H7 (cell line): ENCODE measurements around the gene SLC25A27. TPM values are rescaled to one million over a fixed set of nuclear protein-coding genes. Genes with fewer than 3 reads are reported as not detected.

ENCODE experiments used
- DNase-seq: peaks from one replicate; pipeline ENCODE4 v3.0.0; 2012
- H3K27me3 ChIP-seq: 2 replicates; pipeline ENCODE4 v1.6.0; 2011; ENCODE audit warnings: mild to moderate bottlenecking, low read length; ENCODE audit not compliant: control insufficient read depth, insufficient read depth
- H3K36me3 ChIP-seq: replicated peaks from 2 replicates; pipeline ENCODE4 v1.5.1; 2011; ENCODE audit warnings: low read length; ENCODE audit not compliant: control insufficient read depth, insufficient read depth
- H3K4me3 ChIP-seq: 2 replicates; pipeline ENCODE4 v1.5.1; 2011; ENCODE audit warnings: low read depth, mild to moderate bottlenecking, control low read depth, low read length, moderate library complexity; ENCODE audit not compliant: insufficient read depth
- total RNA-seq: library from RNA; depleted of rRNA; stranded (reverse); fragments of >200 nt; shearing (Covaris generic); gene quantifications from 2 replicates; pipeline ENCODE4 v1.2.3, GENCODE V29; 2014

SLC25A27 gene
- total RNA-seq, 1 experiment from 2014 or later = 0.28 TPM

DNA sequence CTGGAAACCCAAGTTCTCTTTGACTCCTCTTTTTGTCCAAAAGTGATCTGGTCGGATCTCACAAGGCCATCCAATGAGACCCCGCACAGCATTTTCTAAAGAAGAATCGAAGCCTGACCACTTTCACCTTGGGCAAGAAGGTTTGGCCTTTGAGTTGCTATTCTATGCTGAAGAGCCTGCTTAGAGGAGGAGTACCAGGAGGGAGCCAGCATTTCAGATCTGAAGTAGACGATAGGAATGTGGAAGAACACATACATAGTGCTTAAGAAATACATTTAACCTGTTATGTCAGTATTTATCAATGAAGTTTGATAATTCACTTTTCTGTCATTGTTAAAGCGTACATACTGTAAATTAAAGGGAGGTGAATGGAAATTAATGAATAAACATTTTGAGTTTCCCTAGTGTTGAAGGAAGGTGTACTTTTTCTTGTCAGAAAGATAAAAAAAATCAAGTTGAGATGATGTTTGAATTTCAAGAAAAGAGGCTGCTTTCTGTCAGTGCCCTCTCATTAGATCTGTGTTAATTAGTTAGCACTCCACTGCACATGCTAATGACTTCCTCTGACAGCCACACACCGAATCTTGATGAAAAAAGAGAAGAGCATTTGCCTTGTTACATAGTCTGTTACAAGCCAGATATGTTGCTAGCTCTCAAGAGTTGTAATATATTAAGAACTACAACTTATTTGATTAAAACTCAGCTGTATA lies 24.0 kb downstream of the SLC25A27 start:
- DNase-seq = no peak
- Histone ChIP-seq H3K27me3 (no peaks in the 10 kb centered on the region), H3K4me3 (no peak overlapping the region), H3K36me3 (no peaks in the 10 kb centered on the region)

DNA sequence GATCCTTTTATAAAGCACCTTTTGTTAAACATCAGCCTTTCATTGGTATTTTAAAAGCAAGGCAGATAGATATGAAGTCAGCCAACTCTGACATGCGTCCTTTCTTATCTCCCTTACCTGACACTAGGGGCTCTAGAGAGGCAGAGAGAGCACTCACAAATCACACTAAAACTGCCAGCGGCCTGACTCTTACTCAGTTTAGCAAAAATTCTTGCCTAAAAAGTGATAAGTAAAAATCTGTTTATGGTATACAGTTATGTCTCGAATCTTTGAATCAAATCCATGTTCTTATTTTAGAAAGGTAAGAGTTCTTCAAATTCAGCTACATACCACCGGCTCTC lies 24.5 kb downstream of the SLC25A27 start:
- H3K27me3 ChIP-seq = no peaks in the 10 kb centered on the region
- no peak overlapping the region for H3K4me3 ChIP-seq
- DNase-seq = peak; percentile 62
- H3K36me3 ChIP-seq = no peaks in the 10 kb centered on the region

DNA sequence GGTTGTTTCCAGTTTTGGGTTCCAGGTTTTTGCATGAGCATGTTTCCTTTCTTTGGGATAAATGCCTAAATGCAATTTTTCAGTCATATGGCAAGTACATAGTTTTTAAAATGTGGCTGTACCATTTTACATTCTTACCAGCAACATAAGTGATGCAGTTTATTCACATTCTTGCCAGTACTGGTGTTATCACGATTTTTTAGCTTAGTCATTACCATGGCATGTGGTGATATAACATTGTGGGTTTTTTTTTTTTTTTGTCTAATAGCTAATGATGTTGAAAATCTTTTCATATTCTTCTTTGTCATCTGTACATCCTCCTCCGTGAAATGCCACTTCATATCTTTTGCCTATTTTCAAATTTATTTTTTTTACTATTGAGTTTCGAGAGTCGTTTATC lies 32.0 kb downstream of the SLC25A27 start:
- no peaks in the 10 kb centered on the region for H3K36me3 ChIP-seq
- no peak for DNase-seq
- H3K27me3 ChIP-seq = no peaks in the 10 kb centered on the region
- H3K4me3 ChIP-seq = no peak overlapping the region

DNA sequence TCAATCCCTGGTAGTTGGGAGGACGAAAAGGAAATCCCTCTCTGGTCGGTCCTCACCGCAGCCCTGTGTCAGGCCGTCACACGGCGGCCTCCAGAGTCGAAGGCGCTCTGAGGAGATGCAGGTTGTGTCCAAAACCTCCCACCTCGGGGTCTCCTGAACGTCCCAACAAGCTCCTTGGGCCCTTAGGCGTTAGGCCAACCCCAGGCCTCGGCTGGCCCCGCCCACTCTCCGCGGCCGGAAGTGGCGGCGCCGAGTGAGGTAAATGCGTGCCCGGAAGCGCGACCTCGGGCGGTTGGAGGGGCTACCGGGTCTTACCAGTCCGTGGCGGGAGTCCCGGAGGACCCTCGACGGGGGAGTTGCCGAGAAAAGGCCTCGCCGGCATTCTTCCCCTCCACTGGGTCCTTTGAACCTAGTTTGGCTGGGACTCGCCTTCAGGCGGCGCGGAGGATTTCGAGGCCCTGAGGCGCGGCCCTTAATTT lies 34.9 kb downstream of the SLC25A27 start, which contains the start of gene TDRD6:
TSS of gene TDRD6 (plus strand) at position 267 of the 479 bp plus-strand sequence. CDS start 244 bp downstream, outside the sequence.
- H3K4me3 ChIP-seq = no peak within 1 kb of the TSS
- no peaks in the 10 kb centered on the region for H3K27me3 ChIP-seq
- H3K36me3 ChIP-seq = no peaks in the 10 kb centered on the region
- DNase-seq = peak; percentile 30

DNA sequence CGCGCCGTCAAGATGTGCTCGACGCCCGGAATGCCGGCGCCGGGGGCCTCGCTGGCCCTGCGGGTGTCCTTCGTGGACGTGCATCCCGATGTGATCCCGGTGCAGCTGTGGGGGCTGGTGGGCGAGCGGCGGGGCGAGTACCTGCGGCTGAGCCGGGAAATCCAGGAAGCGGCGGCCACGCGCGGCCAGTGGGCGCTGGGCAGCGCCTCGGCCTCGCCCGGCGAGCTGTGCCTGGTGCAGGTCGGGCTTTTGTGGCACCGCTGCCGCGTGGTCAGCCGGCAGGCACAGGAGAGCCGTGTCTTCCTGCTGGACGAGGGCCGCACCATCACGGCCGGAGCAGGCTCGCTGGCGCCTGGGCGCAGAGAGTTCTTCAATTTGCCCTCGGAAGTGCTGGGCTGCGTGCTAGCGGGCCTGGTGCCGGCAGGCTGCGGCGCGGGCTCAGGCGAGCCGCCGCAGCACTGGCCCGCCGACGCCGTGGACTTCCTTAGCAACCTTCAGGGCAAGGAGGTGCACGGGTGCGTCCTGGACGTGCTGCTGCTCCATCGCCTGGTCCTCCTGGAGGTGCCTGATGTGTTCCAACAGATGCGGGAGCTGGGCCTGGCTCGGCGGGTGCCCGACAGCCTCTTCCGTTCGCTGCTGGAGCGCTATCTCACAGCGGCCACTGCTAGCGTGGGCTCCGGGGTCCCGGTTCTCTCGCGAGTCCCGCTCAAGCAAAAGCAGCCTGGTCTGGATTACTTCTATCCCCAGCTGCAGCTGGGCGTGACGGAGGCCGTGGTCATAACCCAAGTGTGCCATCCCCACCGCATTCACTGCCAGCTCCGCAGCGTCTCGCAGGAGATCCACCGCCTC lies 35.6 kb downstream of the SLC25A27 start:
- Histone ChIP-seq H3K36me3 (no peaks in the 10 kb centered on the region), H3K27me3 (no peaks in the 10 kb centered on the region), H3K4me3 (no peak overlapping the region)
- DNase-seq = peak; percentile 36

DNA sequence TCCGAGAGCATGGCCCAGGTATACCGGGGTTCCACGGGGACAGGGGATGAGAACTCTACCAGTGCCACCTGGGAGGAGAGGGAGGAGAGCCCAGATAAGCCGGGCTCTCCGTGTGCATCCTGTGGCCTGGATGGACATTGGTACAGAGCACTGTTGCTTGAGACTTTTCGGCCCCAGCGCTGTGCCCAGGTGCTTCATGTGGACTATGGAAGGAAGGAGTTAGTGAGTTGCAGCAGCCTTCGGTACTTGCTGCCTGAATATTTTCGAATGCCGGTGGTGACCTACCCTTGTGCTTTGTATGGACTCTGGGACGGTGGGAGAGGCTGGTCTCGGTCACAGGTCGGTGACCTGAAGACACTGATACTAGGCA lies 36.2 kb downstream of the SLC25A27 start:
- no peaks in the 10 kb centered on the region for H3K36me3 ChIP-seq
- no peak for DNase-seq
- H3K4me3 ChIP-seq = no peak overlapping the region
- no peaks in the 10 kb centered on the region for H3K27me3 ChIP-seq

DNA sequence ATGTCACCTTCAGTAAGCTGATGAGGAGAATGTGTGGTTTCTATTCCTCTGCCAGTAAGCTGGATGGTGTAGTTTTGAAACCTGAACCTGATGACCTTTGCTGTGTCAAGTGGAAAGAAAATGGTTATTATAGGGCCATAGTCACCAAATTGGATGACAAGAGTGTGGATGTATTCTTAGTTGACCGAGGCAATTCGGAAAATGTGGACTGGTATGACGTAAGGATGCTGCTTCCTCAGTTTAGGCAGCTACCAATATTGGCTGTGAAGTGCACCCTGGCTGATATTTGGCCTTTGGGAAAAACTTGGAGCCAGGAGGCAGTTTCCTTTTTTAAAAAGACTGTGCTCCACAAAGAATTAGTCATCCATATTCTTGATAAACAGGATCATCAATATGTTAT lies 36.9 kb downstream of the SLC25A27 start:
- H3K27me3 ChIP-seq = no peaks in the 10 kb centered on the region
- no peak overlapping the region for H3K4me3 ChIP-seq
- no peak for DNase-seq

DNA sequence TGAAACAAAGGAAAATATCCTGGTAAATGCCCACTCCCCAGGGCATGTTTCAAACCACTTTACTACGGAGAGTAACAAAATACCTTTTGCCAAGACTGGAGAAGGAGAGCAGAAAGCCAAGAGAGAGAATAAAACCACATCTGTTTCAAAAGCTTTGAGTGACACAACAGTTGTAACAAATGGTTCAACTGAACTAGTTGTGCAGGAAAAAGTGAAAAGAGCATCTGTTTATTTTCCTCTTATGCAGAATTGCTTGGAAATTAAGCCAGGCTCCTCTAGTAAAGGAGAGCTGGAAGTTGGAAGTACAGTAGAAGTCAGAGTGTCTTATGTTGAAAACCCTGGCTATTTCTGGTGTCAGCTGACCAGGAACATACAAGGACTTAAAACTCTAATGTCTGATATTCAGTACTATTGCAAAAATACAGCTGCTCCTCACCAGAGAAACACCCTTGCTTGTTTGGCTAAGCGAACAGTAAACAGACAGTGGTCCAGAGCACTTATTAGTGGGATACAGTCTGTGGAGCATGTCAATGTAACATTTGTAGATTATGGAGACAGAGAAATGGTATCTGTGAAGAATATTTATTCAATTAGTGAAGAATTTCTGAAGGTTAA lies 37.5 kb downstream of the SLC25A27 start:
- Histone ChIP-seq H3K4me3 (no peak overlapping the region), H3K36me3 (no peaks in the 10 kb centered on the region), H3K27me3 (no peaks in the 10 kb centered on the region)
- no peak for DNase-seq

More for the DNA sequence above, 36.9 kb downstream of the SLC25A27 start:
- no peaks in the 10 kb centered on the region for H3K36me3 ChIP-seq

DNA sequence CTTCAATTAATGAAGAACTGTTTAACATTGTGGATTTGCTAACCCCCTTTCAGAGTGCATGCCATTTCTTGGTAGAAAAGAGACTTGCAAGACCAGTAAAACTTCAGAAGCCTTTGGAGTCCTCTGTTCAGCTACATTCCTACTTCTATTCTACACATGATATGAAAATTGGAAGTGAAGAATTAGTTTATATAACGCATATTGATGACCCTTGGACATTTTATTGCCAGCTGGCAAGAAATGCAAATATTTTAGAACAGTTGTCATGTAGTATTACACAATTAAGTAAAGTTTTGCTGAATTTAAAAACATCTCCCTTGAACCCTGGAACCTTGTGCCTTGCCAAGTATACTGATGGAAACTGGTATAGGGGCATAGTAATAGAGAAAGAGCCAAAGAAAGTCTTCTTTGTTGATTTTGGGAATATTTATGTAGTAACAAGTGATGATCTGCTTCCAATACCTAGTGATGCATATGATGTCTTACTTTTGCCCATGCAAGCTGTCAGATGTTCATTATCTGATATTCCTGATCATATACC lies 38.2 kb downstream of the SLC25A27 start:
- Histone ChIP-seq H3K4me3 (no peak overlapping the region), H3K27me3 (no peaks in the 10 kb centered on the region), H3K36me3 (no peaks in the 10 kb centered on the region)
- DNase-seq = no peak

DNA sequence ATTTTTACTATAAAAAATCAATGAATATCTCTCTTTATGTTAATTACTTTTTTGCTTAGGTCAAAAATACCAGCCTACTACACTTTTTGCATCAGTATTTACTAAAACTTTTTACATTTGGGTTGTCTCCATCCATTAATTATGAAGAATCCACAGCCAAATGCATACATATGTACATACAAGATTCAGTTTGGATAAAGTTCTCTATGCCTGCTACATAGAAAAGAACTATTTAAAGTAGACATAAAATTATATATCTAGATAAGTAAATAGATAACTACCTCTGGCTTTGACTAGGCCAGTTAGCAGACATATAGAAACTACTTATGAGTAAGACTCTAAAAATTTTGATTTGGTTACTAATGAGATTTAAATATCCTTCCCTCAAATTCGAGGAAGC lies 47.2 kb downstream of the SLC25A27 start:
- no peak for DNase-seq
- Histone ChIP-seq H3K36me3 (no peaks in the 10 kb centered on the region), H3K4me3 (no peak overlapping the region), H3K27me3 (no peaks in the 10 kb centered on the region)

DNA sequence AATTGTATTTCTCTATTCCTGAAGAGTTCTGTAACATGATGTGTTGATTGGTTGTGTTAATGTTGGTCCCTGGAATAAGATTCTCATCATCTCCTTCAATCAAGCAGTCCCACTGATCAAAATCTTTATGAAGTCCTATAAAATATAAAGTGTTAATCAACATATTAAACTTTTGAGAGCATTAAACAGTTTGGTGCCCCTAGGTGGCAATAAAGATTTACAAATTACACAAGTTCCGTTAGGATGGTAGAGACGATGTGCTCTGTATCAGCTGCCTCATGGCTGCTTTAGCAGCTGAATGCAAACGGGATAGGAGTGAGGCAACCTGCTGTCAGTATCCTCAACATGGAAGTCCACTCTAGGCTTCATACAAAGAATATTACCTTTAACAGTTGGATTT lies 51.8 kb downstream of the SLC25A27 start:
- Histone ChIP-seq H3K36me3 (no peaks in the 10 kb centered on the region), H3K27me3 (no peaks in the 10 kb centered on the region), H3K4me3 (no peak overlapping the region)
- DNase-seq = no peak

DNA sequence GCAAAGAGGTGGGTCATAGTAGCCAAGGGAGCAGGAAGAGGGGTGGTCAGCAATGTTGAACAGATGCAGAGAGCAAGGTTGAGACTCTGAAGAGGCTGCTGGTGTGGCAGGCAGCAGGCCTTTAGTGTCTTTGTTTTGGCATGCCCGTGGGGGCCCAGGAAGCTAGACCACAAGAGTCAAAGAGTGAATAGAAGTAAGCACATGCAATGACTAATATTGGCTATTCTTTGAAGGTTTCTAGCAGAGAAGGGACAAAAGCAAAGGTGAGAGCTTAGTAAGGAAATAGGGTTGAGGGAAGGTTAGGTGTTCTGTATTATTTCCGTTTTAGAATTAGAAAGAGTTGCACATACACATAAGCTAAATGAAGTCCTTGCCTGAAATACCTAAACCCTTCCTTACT lies 53.7 kb downstream of the SLC25A27 start:
- H3K36me3 ChIP-seq = no peaks in the 10 kb centered on the region
- no peak for DNase-seq

DNA sequence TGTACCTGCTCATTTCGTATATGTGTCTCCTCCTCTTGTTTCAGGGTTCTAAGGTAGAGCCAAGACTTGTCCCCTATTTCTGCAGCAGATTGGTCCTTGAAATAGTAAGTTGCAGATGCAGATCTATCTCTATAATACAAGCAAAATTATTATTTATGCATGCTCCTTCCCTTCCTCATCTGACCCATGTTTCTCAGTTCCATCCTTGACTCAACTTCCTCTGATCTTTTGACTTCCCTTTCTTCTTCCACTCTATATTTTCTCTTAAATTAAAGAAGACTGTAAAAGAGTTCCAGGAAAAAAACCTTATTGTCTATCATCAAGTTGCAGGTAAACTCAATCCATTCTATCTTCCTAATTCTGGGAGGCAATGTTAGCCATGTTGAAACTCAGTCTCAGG lies 58.7 kb downstream of the SLC25A27 start:
- DNase-seq = no peak
- H3K27me3 ChIP-seq = no peaks in the 10 kb centered on the region
- no peak overlapping the region for H3K4me3 ChIP-seq
- no peaks in the 10 kb centered on the region for H3K36me3 ChIP-seq

More for the DNA sequence above, 53.7 kb downstream of the SLC25A27 start:
- H3K27me3 ChIP-seq = no peaks in the 10 kb centered on the region
- H3K4me3 ChIP-seq = no peak overlapping the region

DNA sequence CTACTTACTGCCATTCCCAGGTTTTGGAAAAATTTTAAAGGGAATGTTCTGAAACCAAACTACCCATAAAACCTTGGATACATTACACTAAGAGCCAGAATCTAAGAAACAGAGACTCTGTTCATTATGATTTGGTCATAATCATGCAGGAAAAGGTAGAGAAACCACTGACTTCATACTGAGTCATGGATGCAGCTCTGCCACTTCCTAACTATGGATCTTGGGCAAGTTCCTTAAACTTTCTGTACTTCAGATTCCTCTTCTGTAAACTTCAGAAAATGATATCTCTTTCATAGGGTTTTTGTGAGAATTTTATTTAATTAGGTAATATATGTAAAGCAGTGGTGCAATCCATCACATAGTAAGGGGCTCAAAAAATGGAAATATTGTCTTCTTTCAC lies 62.4 kb downstream of the SLC25A27 start:
- H3K36me3 ChIP-seq = no peaks in the 10 kb centered on the region
- H3K4me3 ChIP-seq = no peak overlapping the region
- no peak for DNase-seq
- H3K27me3 ChIP-seq = no peaks in the 10 kb centered on the region
